Measurements from ENCODE around the gene MAN1A1.

The MAN1A1 gene

DNA sequence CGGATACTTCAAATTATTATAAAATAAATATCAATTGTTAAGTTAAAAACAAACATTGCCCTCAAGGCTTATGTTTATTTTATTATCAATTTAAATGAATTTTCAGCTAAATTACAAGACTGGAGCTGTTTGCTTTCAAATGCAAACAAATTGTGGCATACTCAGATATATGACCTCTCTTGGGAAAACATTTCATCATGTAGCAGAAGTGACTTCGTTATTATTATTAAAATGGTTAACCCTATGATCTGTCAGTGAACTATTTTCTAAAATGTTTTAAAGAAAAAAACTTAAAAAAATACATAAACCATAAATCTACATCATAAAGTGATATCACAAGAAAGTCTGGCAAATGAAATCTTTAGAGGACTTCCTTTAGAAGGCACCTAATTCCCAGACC is 72.5 kb downstream of the MAN1A1 start:
- TF ChIP-seq CTCF (IDR thresholded peaks at IDR 0.05; ENCODE audit: unreplicated experiment in 3 of 3): no peak
- no peaks in the 10 kb centered on the region for H3K9me3 Mint-ChIP-seq
- H3K27ac Mint-ChIP-seq: peak overlapping the region in 1 of 3 experiments; percentile 14
- no peak overlapping the region for H3K4me3 Mint-ChIP-seq
- H3K36me3 Mint-ChIP-seq (ENCODE audit: low read depth): peaks cover 11% of the 10 kb centered on the region
- peaks cover 5% of the 10 kb centered on the region for H3K4me1 Mint-ChIP-seq
- H3K27me3 Mint-ChIP-seq (ENCODE audit: low read depth): no peaks in the 10 kb centered on the region

DNA sequence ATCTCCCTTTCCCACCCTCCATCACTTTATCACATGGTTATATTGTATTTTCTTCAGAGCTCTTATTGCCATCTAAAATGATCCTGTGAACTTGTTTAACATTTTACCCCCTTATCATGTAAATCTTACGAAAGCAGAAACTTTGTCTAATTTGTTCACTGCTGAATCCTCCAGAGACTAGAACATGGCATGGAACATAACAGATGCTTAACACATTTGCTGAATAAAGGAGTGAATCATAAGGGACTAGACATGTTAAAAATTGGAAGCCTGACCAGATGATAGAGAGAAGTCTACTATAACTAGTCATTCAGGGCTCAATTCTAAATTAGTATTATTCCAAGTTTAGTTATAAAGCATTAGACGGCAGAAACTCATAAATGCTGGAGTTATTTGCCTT is 73.3 kb downstream of the MAN1A1 start:
- Mint-ChIP-seq H3K27ac (peak overlapping the region in 1 of 3 experiments; percentile 3), H3K27me3 (ENCODE audit: low read depth) (no peaks in the 10 kb centered on the region), H3K4me1 (peaks cover 5% of the 10 kb centered on the region), H3K4me3 (no peak overlapping the region), H3K36me3 (ENCODE audit: low read depth) (peaks cover 17% of the 10 kb centered on the region), H3K9me3 (peaks cover 4% of the 10 kb centered on the region)
- no peak for TF ChIP-seq CTCF (IDR thresholded peaks at IDR 0.05; ENCODE audit: unreplicated experiment in 3 of 3)

DNA sequence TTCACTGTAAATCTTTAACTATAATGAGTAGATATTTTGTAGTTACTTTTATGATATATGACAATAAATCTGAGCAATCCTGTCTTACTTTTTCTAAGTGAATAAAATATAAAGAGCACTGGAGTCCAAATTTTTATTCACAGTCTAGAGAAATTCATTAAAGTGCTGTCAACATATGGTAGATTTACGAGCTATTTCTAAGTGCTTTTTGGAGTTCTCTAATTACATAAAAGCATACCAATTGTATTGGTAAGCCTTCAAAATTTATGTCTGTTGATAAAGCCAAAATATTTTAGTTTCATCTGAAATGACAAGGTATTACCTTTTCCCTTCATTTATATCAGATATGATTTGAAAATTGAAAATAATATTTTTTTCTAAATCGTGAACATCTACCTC is 75.4 kb downstream of the MAN1A1 start:
- Mint-ChIP-seq H3K4me3 (no peak overlapping the region), H3K27me3 (ENCODE audit: low read depth) (no peaks in the 10 kb centered on the region), H3K9me3 (peaks cover 11% of the 10 kb centered on the region), H3K36me3 (ENCODE audit: low read depth) (peaks cover 26% of the 10 kb centered on the region), H3K4me1 (peaks cover 5% of the 10 kb centered on the region), H3K27ac (no peak overlapping the region)
- TF ChIP-seq CTCF (IDR thresholded peaks at IDR 0.05; ENCODE audit: unreplicated experiment in 3 of 3): no peak

- TF ChIP-seq CTCF (IDR thresholded peaks at IDR 0.05; ENCODE audit: unreplicated experiment in 3 of 3): no peak
- H3K4me3 Mint-ChIP-seq: no peak overlapping the region
- no peaks in the 10 kb centered on the region for H3K27me3 Mint-ChIP-seq (ENCODE audit: low read depth)
- peaks cover 5% of the 10 kb centered on the region for H3K4me1 Mint-ChIP-seq
- H3K9me3 Mint-ChIP-seq: peaks cover 11% of the 10 kb centered on the region
- peak overlapping the region in 2 of 3 experiments; percentile 16 to 40 for H3K27ac Mint-ChIP-seq
- H3K36me3 Mint-ChIP-seq (ENCODE audit: low read depth): peaks cover 33% of the 10 kb centered on the region
Measured at GRCh38 chr6:119273272-119274196, 76.0 kb downstream of the MAN1A1 start.

GRCh38 chr6:119270545-119270944 is 79.0 kb downstream of the MAN1A1 start:
- Mint-ChIP-seq H3K36me3 (ENCODE audit: low read depth) (peaks cover 24% of the 10 kb centered on the region), H3K4me1 (peaks cover 5% of the 10 kb centered on the region), H3K27ac (no peak overlapping the region), H3K4me3 (no peak overlapping the region), H3K27me3 (ENCODE audit: low read depth) (no peaks in the 10 kb centered on the region), H3K9me3 (peaks cover 11% of the 10 kb centered on the region)
- TF ChIP-seq CTCF (IDR thresholded peaks at IDR 0.05; ENCODE audit: unreplicated experiment in 3 of 3): no peak
